HG03025 (cell line): ENCODE measurements around the gene ZDHHC22.

ENCODE experiments used
- ATAC-seq: cut with Tn5 transposase; IDR thresholded peaks from one replicate; pipeline ENCODE4 v1.9.1; 2021; ENCODE audit warnings: mild to moderate bottlenecking, moderate library complexity; ENCODE audit not compliant: unreplicated experiment, low FRiP score

The ZDHHC22 gene

DNA sequence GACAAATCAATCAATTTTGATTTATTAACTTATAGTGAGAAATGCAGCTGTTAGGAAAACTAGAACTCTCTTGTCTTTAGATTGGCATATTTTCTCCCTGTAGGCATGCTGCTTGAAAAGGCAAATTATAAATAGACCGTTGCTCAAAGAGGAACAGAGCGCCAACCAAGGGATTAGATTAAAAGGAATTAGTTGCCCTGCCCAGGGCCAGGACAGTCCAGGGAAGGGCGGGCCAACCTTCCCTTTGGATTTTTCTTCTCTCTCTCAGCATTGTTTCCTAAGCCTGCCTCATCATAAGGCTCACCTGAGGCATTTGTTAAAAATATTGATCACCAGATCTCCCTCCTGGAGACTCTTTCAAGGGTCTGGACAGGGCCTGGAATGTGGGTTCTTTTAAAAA, 34.9 kb downstream of the ZDHHC22 start:
- ATAC-seq = no peak

GRCh38 chr14:77105145-77105939, 36.2 kb downstream of the ZDHHC22 start:
- ATAC-seq = no peak

DNA sequence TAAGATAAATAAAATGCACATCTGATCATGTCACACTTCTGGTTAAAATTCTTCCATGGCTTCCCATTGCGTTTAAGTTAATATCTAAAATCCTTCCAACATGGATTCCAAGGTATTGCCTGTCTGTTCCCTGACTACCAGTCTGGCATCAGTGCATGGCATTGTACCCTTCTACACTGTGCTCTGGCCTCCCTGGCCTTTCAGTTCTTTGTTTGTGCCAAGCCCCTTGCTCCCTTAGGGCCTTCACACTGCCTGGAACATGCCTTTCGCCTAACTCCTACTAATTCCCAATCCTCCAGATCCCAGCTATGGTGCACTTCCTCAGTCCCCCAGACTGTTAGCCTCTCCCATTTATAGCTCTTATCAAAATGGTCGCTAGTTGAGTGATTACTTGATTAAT, 37.2 kb downstream of the ZDHHC22 start:
- ATAC-seq = no peak

- no peak for ATAC-seq
These were observed 37.6 kb downstream of the ZDHHC22 start for GRCh38 chr14:77103951-77104350.

GRCh38 chr14:77103475-77103874, 38.1 kb downstream of the ZDHHC22 start:
- ATAC-seq = no peak

DNA sequence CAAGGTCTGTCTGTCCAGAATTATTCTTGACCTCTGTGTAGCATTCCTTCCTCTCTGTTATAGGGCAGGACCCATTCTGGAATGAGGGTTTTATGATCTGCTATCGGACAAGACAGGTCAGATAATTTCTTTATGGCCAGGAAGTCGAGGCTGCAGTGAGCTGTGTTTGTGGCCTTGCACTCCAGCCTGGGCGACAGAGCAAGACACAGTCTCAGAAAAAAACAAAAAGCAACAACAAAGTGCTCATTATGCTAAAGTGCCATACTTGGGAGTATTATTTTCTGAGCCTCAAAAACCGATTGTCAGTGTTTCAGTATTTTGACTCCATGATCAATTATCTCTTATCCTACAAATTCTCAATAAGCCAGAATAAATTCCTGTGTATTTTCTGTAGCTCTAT, 39.4 kb downstream of the ZDHHC22 start:
- no peak for ATAC-seq

DNA sequence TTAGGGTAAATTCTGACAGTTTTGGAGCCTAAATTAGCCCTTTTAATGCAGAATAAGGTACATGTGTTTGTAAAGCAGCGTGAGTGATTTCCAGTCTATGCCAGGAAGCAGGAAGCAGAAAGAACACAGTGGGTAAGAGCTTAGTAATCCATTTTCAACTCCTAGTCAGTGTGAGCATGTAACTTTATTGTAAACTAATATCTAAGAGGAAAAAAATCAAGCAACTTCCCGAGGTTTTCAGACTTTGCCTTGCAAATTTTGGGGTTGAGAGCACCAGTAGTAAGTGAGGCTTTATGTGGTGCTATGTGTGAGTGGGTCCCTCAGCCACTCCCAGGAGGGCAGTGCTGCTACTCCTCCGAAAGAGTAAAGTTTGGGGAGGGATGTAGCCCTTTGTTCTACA, 40.6 kb downstream of the ZDHHC22 start:
- ATAC-seq = no peak

- no peak for ATAC-seq
These were observed 42.0 kb downstream of the ZDHHC22 start for GRCh38 chr14:77099425-77100167.

DNA sequence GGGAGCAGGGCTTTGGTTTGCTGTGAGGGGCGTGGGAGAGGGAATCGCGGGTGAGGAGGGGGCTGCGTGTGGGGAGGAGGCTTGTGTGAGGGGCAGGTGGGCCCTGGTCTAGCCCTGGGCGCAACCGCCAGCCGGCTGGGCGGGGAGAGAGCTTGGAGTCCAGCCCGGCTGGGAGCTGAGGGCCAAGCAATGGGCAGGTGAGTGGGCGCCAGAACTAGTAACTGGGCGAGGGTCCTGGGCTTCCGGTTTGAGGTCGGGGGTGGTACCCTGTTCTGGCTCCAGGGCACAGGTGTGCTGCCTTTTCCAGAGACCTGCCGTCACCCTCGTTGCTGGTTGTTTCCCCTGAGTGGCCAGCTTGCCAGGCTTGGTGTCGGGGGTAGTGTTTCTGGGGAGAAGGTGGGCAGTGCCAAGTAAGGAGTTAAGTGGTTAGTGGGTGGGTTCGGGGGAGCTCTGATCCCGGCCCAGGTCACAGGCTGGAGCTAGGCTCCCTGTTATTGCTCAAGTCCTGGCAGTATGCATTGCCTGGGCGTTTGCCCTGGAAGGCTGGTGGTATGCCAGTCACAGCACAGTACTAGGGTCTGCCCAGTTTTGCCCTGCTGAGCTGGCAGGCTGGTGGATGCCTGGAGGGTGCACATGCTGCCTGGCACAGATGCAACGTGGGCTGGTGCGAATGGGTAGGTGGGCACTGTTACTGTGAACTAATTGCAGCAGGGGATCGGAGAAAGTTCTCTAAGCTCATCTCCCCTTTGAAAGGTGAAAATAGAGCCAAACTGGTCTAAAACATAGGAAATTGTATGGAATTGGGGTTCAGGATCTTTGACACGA, 42.9 kb downstream of the ZDHHC22 start:
- no peak for ATAC-seq

DNA sequence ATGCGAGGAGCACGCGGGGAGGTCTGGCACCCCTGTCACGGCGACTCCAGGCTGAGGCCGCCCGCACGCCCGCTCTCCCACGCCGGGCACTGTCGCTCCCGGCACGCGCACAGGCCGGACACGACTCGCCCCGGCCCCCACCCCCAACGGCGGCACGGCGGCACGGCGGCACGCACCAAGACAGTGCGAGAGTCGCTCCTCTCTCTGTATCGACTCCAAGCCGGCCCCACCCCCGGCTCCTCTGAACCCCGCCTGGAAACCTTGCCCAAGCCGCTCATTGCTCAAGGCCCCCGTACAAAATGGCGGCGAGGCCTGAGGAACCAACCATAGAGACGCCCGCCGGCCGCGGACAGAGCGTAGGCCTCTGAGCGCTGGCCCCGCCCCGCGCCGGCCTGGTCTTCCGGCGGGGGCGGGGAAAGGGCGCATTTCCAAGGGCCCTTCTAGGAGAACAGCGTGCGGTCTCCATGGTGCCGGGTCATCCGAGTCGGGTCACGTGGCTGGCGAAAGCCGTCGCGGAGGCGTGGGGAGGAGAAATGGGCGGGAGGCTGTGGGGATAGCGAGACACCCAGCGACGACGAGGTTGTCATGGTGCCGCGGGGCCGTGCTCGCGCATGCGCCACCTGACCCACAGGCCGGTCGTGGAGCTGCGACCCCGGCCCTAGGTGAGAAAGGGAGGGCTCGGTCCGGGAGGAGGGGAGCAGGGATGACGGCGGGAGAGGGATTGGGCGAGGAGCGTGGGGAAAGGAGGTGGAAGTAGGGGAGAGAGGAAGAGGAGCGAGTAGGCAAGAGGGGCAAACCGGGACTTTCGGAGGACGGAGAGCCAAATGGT, 43.7 kb downstream of the ZDHHC22 start, which contains the start of gene CIPC:
TSS of gene CIPC (plus strand) at position 559 of the 829 bp plus-strand sequence. CDS start 7,451 bp downstream, outside the sequence.
- peak; percentile 88 for ATAC-seq

DNA sequence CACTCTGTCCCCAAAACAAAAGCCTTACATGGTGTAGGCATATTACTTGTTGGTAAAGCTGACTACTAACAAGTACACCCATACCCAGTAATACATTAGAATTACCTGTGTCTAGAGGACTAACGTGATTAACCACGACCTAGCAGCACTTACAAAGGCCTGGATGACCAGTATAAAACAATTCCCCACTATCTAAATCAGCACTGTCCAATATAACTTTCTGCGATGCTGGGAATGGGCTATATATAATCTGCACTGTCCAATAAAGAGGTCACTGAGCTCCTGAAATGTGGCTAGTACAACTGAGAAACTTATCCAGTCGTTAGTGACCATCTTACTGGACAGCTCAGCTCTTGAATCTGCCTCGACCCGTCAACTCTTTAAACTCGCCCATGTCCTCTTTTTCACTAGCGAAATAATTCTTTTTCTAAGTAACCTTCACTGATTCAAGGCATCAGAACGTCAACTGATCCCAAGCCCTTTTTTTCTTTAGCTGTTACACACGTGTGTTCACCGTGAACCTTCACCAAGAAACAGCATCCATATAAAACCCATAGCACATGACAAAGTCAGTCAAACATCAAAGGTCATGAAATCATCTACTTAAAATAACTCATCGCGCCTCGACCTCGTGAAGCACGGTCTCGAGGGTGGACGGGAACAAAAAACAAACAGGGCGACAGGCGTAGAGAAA, 44.4 kb downstream of the ZDHHC22 start:
- no peak for ATAC-seq

- no peak for ATAC-seq
These were observed 46.8 kb downstream of the ZDHHC22 start for GRCh38 chr14:77094672-77095284.

- no peak for ATAC-seq
These were observed 48.9 kb downstream of the ZDHHC22 start for GRCh38 chr14:77092676-77093075.

- ATAC-seq = no peak
These were observed 50.1 kb downstream of the ZDHHC22 start for GRCh38 chr14:77091518-77091917.

DNA sequence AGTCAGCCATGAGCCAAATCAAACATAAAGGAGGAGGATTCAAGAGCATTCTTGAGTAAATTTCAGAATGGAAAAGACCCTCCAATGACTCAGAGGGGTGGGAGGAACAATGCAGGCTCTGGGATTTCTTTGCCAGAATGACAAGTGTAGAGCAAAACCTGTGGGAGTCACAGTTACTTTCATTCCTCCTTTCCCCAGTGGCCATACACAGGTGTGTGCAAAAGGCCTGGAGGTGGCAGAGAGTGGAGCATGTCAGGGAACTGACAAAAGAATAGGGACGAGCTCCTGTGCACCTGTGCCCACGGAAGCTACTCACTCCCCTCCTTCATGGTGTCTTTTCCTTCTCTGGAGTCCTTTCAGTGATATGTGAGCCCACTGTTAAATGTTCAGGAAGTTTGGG, 52.9 kb downstream of the ZDHHC22 start:
- ATAC-seq = no peak

GRCh38 chr14:77088219-77088618, 53.4 kb downstream of the ZDHHC22 start:
- no peak for ATAC-seq

GRCh38 chr14:77087631-77088030, 54.0 kb downstream of the ZDHHC22 start:
- no peak for ATAC-seq

DNA sequence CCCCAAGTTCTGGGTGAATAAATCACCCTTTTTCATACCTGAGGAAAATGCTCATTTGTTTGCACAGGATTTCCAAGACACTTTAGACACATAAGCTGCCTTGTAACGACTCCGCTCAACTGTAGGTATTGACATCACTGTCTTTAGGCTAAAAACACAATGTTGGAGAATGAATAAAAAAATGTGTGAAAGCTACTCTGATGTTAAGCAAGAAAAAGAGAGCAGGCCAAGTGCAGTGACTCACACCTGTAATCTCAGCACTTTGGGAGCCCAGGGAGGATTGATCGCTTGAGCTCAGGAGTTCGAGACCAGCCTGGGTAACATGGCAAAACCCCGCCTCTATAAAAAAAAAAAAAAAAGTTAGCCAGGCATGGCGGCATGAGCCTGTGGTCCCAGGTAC, 54.6 kb downstream of the ZDHHC22 start:
- no peak for ATAC-seq
